Body of pancreas (tissue), 4 donors: ENCODE results near the gene ZC3H4.

Experiments used
- POLR2A ChIP-seq, 3 donors: fragments of 450-650 bp; IDR thresholded peaks; one replicate each; pipeline ENCODE4 v1.6.1; 2016; ENCODE audit warnings: antibody characterized with exemption in 3 of 3, mild to moderate bottlenecking in 2 of 3
- TF ChIP-seq, protein P1 (sequence below), 7 experiments: fragments of 450-650 bp in 4 of 7; fragments of 200-600 bp in 3 of 7; sonication (generic) in 3 of 7; IDR thresholded peaks; one replicate each; pipeline ENCODE4 v1.5.1; 2016 to 2019; ENCODE audit warnings: antibody characterized with exemption in 7 of 7

DNA sequence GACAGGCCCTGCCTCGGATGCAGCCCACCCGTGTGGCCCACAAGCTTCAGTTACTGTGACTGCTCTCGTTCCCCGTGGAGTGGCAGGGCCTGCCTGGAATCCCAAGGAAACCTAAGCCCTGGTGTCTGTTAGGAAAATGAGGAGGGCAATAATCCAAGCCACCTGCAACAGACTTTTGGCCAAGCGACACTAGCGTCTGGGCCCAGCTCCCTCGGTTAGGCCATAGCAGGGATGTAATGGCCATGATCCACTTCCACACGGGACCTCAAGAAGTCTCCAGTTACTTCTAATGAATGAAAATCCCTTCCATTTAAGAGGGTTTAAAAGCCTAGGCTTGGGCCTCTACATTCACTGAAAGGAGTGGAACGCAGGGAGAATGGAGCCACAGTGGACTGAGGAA, 8.9 kb downstream of the ZC3H4 start:
- TF ChIP-seq, protein P1, sequence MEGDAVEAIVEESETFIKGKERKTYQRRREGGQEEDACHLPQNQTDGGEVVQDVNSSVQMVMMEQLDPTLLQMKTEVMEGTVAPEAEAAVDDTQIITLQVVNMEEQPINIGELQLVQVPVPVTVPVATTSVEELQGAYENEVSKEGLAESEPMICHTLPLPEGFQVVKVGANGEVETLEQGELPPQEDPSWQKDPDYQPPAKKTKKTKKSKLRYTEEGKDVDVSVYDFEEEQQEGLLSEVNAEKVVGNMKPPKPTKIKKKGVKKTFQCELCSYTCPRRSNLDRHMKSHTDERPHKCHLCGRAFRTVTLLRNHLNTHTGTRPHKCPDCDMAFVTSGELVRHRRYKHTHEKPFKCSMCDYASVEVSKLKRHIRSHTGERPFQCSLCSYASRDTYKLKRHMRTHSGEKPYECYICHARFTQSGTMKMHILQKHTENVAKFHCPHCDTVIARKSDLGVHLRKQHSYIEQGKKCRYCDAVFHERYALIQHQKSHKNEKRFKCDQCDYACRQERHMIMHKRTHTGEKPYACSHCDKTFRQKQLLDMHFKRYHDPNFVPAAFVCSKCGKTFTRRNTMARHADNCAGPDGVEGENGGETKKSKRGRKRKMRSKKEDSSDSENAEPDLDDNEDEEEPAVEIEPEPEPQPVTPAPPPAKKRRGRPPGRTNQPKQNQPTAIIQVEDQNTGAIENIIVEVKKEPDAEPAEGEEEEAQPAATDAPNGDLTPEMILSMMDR (IDR thresholded peaks at IDR 0.05): no peak
- no peak for TF ChIP-seq POLR2A (IDR thresholded peaks at IDR 0.05)
